ENCODE results near the gene RBMS3.

DNA sequence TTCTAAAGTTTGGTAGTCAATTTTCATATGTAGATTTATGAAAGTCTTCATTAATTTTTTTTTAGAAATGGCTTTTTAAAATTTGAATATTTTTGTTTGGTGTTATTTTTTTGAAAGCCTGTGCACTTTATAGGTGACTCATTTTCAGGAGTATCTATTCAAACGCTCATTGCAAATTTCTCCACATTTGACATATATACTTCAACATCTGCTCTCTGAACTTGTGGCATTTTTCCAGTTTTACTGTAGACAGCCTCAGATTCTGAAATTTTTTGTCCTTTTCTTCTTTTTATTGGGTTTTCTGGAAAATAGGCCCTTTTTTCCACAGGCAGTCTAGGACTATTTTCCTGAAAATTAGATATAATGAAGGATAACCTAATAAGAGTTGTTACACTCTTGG lies 396.6 kb downstream of the RBMS3 start:
- TF ChIP-seq CTCF (IDR thresholded peaks at IDR 0.05 in 2 of 3, conservative IDR thresholded peaks at IDR 0.05 in 1 of 3; ENCODE audit: borderline replicate concordance in 1 of 3, insufficient read depth in 1 of 3, low read depth in 2 of 3, low read length in 2 of 3) (no peak), EZH2 (IDR thresholded peaks at IDR 0.05) (no peak), POLR2A (IDR thresholded peaks at IDR 0.05; ENCODE audit: borderline replicate concordance, extremely low read depth, insufficient read depth, insufficient read length) (no peak), YY1 (IDR thresholded peaks at IDR 0.05; ENCODE audit: extremely low read depth, insufficient replicate concordance, low read depth, low read length) (no peak)
- TF ChIP-seq, protein P1, sequence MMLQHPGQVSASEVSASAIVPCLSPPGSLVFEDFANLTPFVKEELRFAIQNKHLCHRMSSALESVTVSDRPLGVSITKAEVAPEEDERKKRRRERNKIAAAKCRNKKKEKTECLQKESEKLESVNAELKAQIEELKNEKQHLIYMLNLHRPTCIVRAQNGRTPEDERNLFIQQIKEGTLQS (IDR thresholded peaks at IDR 0.05) = no peak

Data from HCT116 (cell line).